ENCODE measurements around the gene GPR39. TPM values are rescaled to one million over a fixed set of nuclear protein-coding genes. Genes with fewer than 3 reads are reported as not detected.

The GPR39 gene
- total and polyA plus RNA-seq, 2 donors (not counting 3 experiments of a cell fraction or from before 2014, with no cell fraction given), result 0.03 to 0.20 TPM

DNA sequence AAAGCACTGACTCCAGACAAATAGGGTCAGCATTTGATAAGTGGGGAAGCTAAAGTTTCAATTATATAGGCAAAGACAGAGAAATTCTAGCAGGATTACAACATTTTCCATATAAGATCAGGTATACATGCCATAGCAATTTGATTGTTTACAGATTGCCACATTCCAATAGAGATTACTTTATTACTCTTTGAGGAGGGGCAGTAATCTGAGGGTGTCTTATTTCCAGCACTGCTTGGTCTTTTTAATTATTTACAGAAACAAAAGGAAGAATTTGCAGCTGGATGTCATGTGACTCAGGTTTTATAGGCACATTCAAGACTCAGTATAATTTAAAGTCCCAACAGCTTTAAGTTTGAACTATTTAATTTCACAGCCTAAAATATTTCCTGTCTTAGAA lies 42.5 kb upstream of the GPR39 start:
- Histone ChIP-seq H3K4me1 (ENCODE audit: control insufficient read depth, extremely low read depth, insufficient read depth, low read length) (no peaks in the 10 kb centered on the region), H4K20me1 (replicated peaks; ENCODE audit: control insufficient read depth, extremely low read depth, insufficient read depth, low read length) (no peaks in the 10 kb centered on the region), H3K9me1 (replicated peaks; ENCODE audit: control insufficient read depth, extremely low read depth, insufficient read depth, low read length) (no peaks in the 10 kb centered on the region), H3K4me2 (ENCODE audit: insufficient read depth, low read length) (no peak overlapping the region), H3K4me3 (replicated peaks in 1 of 3; ENCODE audit: insufficient read depth in 1 of 3, low read depth in 1 of 3, low read length in 3 of 3) (no peak overlapping the region), H3K27me3 (ENCODE audit: control insufficient read depth in 2 of 2, insufficient read depth in 2 of 2, low read length in 2 of 2) (no peaks in the 10 kb centered on the region), H3K9ac (replicated peaks; ENCODE audit: extremely low read depth, insufficient read depth, low read length) (no peak overlapping the region), H3K9me3 (replicated peaks; ENCODE audit: control insufficient read depth, insufficient read depth, low read length) (no peaks in the 10 kb centered on the region), H2AFZ (ENCODE audit: low read depth, low read length) (no peak overlapping the region), H3K79me2 (ENCODE audit: control insufficient read depth, insufficient read depth, low read length) (no peaks in the 10 kb centered on the region), H3K27ac (ENCODE audit: insufficient read depth, low read depth, low read length) (no peak overlapping the region), H3K36me3 (ENCODE audit: control insufficient read depth in 2 of 2, extremely low read depth in 1 of 2, insufficient read depth in 2 of 2, low read length in 2 of 2) (no peaks in the 10 kb centered on the region)
- DNase-seq (ENCODE audit: low read depth, low spot score), result no peak
- TF ChIP-seq MYC (IDR thresholded peaks at IDR 0.05; ENCODE audit: low read depth, low read length) (no peak), JUN (IDR thresholded peaks at IDR 0.05; ENCODE audit: borderline replicate concordance, insufficient read depth, insufficient read length, low read depth) (no peak), FOS (IDR thresholded peaks at IDR 0.05; ENCODE audit: borderline replicate concordance, insufficient read depth, low read length) (no peak), GATA2 (IDR thresholded peaks at IDR 0.05; ENCODE audit: insufficient read depth, insufficient read length, low read depth, low read length) (no peak), POLR2AphosphoS5 (IDR thresholded peaks at IDR 0.05; ENCODE audit: insufficient read depth, low read depth, low read length) (no peak), EZH2 (IDR thresholded peaks at IDR 0.05; ENCODE audit: borderline replicate concordance, low read depth, low read length, severe bottlenecking) (no peak), POLR2A (IDR thresholded peaks at IDR 0.05; ENCODE audit: low read depth, low read length) (no peak)
- TF ChIP-seq, protein P1, sequence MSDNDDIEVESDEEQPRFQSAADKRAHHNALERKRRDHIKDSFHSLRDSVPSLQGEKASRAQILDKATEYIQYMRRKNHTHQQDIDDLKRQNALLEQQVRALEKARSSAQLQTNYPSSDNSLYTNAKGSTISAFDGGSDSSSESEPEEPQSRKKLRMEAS (IDR thresholded peaks at IDR 0.05; ENCODE audit: insufficient read depth, insufficient read length), result no peak
- TF ChIP-seq, protein P2, sequence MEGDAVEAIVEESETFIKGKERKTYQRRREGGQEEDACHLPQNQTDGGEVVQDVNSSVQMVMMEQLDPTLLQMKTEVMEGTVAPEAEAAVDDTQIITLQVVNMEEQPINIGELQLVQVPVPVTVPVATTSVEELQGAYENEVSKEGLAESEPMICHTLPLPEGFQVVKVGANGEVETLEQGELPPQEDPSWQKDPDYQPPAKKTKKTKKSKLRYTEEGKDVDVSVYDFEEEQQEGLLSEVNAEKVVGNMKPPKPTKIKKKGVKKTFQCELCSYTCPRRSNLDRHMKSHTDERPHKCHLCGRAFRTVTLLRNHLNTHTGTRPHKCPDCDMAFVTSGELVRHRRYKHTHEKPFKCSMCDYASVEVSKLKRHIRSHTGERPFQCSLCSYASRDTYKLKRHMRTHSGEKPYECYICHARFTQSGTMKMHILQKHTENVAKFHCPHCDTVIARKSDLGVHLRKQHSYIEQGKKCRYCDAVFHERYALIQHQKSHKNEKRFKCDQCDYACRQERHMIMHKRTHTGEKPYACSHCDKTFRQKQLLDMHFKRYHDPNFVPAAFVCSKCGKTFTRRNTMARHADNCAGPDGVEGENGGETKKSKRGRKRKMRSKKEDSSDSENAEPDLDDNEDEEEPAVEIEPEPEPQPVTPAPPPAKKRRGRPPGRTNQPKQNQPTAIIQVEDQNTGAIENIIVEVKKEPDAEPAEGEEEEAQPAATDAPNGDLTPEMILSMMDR (IDR thresholded peaks at IDR 0.05; ENCODE audit: extremely low read depth in 1 of 2, insufficient read depth in 1 of 2, low read depth in 1 of 2, low read length in 2 of 2), result no peak
- ChIA-PET CTCF (no interaction called here), POLR2A (no interaction called here)
- intact Hi-C loops (cut with micrococcal nuclease), result no loop called here
- BruUV-seq (replicated peaks), result no TSS peak
- no peak for FAIRE-seq
- dilution Hi-C loops (cut with MboI; ENCODE audit: extremely low pct_ligation_motif_present, low sequenced_read_pairs), result no loop called here
